ENCODE data around the gene EXD3.
"Not testable (repeated sequence)": the region's sequence is repeated elsewhere in the genome, so short reads cannot be mapped to it uniquely, and the experiment has no call there.

EXD3 gene

GRCh38 chr9:137390553-137391410 lies 32.2 kb downstream of the EXD3 start:
- DNase-seq, result peak in 1 of 2 experiments; percentile 40

GRCh38 chr9:137389428-137389746 lies 33.6 kb downstream of the EXD3 start:
- no peak for DNase-seq

- DNase-seq, result no peak
These were observed 34.2 kb downstream of the EXD3 start for GRCh38 chr9:137388589-137389427.

DNA sequence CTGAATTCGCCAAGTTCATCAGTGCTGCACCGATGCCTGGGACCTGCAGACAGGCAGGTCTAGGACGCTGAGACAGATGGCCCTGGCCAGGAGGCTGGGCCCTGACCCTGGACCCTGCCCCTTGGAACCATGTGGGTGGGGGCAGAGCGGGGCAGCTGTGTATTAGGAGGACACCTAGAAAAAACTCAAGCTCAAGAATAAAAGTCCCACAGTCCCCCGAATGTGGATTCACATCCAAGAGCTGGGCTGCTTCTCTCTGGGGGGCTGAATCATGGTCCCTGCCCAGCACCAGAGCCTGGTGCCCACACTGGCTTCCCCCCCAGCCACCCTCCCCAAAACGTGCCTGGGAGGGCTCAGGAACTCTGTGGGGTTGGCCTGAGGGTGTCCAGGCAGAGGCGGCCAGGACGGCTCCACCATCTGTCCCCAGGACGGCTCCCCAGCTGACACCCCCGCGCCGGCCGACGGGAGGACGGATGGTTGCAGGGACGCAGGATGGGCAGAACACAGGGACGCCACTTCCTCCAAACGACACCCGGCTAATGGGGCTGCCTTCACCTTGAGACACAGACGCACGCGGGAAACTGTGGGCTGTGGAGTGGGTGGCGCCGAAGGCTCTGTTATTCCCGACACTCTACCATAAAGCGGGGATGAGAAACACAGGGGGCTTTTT lies 34.9 kb downstream of the EXD3 start:
- DNase-seq, result no peak

DNA sequence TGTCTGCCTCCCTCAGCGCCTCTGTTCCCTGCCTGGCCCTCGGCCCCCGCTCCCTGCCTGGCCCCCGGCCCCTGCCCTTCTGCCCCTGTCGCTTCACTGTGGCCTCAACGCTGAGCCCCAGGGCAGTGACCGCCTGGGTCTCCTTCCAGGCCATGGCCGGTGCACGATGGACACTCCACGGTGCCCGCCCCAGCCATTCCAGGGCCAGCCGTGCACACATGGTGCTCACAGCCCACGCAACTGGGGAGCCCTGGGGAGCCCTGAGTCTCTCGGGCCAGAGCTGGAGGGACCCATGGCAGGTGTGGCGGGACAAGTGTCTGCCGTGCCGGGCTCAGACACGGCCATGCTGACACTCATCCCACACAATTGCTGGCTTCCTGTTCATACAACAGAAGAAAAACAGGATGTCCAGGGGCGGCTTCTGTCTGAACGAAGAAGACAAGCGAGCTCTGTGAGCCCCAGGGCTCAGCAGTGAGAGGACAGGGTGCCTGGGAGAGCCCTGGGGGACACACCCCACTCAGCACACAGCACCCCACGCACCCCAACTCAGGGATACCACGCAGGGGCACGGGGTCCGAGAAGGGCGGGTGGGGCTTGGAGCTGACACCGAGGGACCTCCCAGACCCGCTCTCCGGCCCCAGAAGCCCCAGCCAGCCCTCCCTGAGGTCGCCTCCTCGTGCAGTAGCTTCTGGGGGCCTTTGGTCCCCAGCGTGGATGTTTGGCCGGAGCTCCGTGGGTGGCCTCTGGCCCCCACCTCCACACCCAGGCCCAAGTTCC lies 35.7 kb downstream of the EXD3 start:
- DNase-seq, result no peak

DNA sequence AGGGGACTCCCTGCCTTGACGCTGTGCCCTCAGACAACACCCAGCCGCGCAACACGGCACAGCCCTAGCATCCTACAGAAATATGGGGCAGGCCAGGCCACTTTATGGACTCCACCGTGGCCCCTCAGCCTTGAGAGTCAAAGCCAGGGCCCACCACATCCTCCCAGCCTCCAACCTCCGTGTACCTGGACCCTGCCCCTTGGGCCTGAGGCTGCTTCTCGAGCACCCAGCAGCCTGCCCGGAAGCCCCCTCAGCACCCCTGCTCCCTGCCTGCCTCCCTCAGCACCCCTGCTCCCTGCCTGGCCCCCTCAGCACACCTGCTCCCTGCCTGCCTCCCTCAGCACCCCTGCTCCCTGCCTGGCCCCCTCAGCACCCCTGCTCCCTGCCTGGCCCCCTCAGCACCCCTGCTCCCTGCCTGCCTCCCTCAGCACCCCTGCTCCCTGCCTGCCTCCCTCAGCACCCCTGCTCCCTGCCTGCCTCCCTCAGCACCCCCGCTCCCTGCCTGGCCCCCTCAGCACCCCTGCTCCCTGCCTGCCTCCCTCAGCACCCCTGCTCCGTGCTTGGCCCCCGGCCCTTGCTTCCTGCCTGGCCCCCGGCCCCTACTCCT lies 36.4 kb downstream of the EXD3 start:
- DNase-seq, result not testable (repeated sequence)

DNA sequence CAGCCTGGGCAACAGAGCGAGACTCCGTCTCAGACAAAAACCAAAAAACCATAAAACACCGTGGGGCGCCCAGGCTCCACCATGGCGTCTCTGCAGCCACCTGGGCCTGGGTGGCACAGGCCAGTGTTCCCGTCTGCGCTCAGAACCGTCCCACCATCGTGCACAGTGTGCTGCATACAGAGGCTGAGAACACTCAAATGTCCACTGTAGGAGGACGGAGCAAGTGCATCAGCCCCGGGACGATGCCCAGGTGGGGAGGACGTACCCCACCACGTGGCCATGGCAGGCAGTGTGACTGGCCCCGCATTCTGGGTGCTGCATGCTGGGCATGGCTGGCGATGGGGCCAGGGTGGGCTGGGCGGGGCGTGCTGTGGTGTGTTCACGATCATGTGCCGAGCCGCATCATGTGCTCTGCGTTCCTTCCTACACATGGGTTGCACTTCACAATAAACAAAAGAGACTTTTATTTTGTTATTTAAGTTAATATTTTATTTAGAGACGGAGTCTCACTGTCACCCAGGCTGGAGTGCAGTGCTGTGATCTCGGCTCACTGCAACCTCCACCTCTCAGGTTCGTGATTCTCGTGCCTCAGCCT lies 37.8 kb downstream of the EXD3 start:
- no peak for DNase-seq

- DNase-seq, result no peak
These were observed 38.9 kb downstream of the EXD3 start for GRCh38 chr9:137383784-137384756.

- no peak for DNase-seq
These were observed 39.7 kb downstream of the EXD3 start for GRCh38 chr9:137383081-137383783.

- DNase-seq, result no peak
These were observed 40.4 kb downstream of the EXD3 start for GRCh38 chr9:137382444-137383080.

GRCh38 chr9:137381501-137382443 lies 41.2 kb downstream of the EXD3 start:
- no peak for DNase-seq

GRCh38 chr9:137380606-137381005 lies 42.4 kb downstream of the EXD3 start:
- no peak for DNase-seq

- no peak for DNase-seq
These were observed 42.8 kb downstream of the EXD3 start for GRCh38 chr9:137380171-137380570.

DNA sequence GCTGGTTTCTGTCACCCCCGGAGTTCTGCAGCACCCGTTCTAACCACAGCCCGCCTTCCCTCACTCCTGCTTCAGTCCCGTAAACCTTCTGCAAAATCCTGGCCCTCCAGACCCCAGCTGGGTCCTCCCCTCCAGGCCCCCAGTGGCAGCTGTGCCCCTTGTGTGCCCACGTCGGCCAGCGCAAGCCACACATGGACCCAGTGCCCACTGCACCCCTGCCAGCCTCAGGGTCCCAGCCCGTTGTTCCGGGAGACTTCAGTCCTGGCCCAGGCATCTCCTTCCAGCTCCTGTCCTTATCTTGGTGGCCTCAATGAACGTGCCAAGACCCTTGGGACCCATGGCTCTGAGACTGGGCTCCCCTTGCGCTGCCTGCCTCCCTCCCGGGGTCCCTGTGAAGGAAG lies 43.2 kb downstream of the EXD3 start:
- DNase-seq, result no peak

GRCh38 chr9:137378688-137379410 lies 44.1 kb downstream of the EXD3 start:
- DNase-seq, result not testable (repeated sequence)

DNA sequence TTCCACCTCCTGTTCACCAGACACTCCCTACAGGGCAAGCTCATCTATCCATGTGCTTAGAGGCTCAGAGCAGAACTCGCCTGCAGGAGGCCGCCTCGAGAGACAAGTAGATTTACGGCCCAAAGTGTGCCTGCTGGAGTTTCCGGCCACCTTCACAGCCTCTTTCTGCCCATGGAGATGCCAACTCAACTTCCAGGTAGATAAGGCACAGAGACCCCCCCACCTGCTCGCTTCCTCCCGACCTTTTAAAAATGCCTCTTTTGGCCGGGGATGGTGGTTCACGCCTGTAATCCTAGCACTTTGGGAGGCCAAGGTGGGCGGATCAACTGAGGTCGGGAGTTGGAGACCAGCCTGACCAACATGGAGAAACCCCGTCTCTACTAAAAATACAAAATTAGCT lies 46.6 kb downstream of the EXD3 start:
- no peak for DNase-seq

GRCh38 chr9:137375321-137376058 lies 47.5 kb downstream of the EXD3 start:
- DNase-seq, result no peak
